ENCODE results near the gene CYP1B1.
"Not testable (repeated sequence)": the region's sequence is repeated elsewhere in the genome, so short reads cannot be mapped to it uniquely, and the experiment has no call there.

CYP1B1 gene

GRCh38 chr2:38075507-38076151 lies at the start of gene CYP1B1:
TSS of gene CYP1B1 (minus strand) at chr2:38076151. CDS start at chr2:38075388, 763 bp downstream.
- DNase-seq = no peak

GRCh38 chr2:38125007-38125406 lies 49.1 kb upstream of the CYP1B1 start:
- no peak for DNase-seq

GRCh38 chr2:38123911-38124310 lies 48.0 kb upstream of the CYP1B1 start:
- DNase-seq = no peak

GRCh38 chr2:38122344-38122743 lies 46.4 kb upstream of the CYP1B1 start:
- no peak for DNase-seq

GRCh38 chr2:38121481-38121880 lies 45.5 kb upstream of the CYP1B1 start:
- DNase-seq = no peak

GRCh38 chr2:38120829-38121228 lies 44.9 kb upstream of the CYP1B1 start:
- no peak for DNase-seq

- no peak for DNase-seq
These were observed 44.3 kb upstream of the CYP1B1 start for GRCh38 chr2:38120264-38120592.

- DNase-seq = no peak
These were observed 40.8 kb upstream of the CYP1B1 start for GRCh38 chr2:38116762-38117161.

- DNase-seq = peak; percentile 52
These were observed 39.5 kb upstream of the CYP1B1 start for GRCh38 chr2:38115216-38116032.

- DNase-seq = no peak
These were observed 38.2 kb upstream of the CYP1B1 start for GRCh38 chr2:38113981-38114708.

GRCh38 chr2:38113051-38113450 lies 37.1 kb upstream of the CYP1B1 start:
- DNase-seq = no peak

GRCh38 chr2:38111350-38111749 lies 35.4 kb upstream of the CYP1B1 start:
- DNase-seq = not testable (repeated sequence)

GRCh38 chr2:38109732-38110181 lies 33.8 kb upstream of the CYP1B1 start:
- no peak for DNase-seq

- no peak for DNase-seq
These were observed 33.2 kb upstream of the CYP1B1 start for GRCh38 chr2:38108907-38109731.

- DNase-seq = no peak
These were observed 31.9 kb upstream of the CYP1B1 start for GRCh38 chr2:38107738-38108410.

- no peak for DNase-seq
These were observed 30.6 kb upstream of the CYP1B1 start for GRCh38 chr2:38106405-38107094.

- DNase-seq = no peak
These were observed 30.0 kb upstream of the CYP1B1 start for GRCh38 chr2:38105922-38106321.

- no peak for DNase-seq
These were observed 28.6 kb upstream of the CYP1B1 start for GRCh38 chr2:38104598-38104997.

GRCh38 chr2:38100328-38100727 lies 24.4 kb upstream of the CYP1B1 start:
- DNase-seq = no peak

- DNase-seq = no peak
These were observed 23.4 kb upstream of the CYP1B1 start for GRCh38 chr2:38099099-38100028.

All from activated T-cell treated with anti-CD3 and anti-CD28 coated beads, Interleukin-2, amount 50 U/mL, for 1 hour (primary cell).